HepG2 (cell line): ENCODE results near the gene YPEL3. TPM values are rescaled to one million over a fixed set of nuclear protein-coding genes. Genes with fewer than 3 reads are reported as not detected.

Source experiments
- ARID4A ChIP-seq: sonication (generic); formaldehyde crosslinking; IDR thresholded peaks from 2 replicates; pipeline ENCODE4 v1.5.0; 2020; ENCODE audit warnings: mild to moderate bottlenecking, missing genetic modification reagents, borderline replicate concordance
- CBX1 ChIP-seq: IDR thresholded peaks from one replicate; pipeline ENCODE4 v1.6.1; 2016; ENCODE audit warnings: antibody characterized with exemption, low read depth
- FOSL2 ChIP-seq: sonication (generic); formaldehyde crosslinking; IDR thresholded peaks from 2 replicates; pipeline ENCODE4 v1.4.0; 2020; ENCODE audit warnings: missing genetic modification reagents
- GFI1 ChIP-seq: sonication (generic); formaldehyde crosslinking; IDR thresholded peaks from 2 replicates; pipeline ENCODE4 v1.5.0; 2020; ENCODE audit warnings: missing genetic modification reagents, mild to moderate bottlenecking, borderline replicate concordance
- HMG20B ChIP-seq: conservative IDR thresholded peaks from 2 replicates; pipeline ENCODE4 v1.6.1; 2016; ENCODE audit warnings: missing genetic modification reagents, missing compliant biosample characterization
- KLF16 ChIP-seq, 2 experiments: sonication (generic) in 1 of 2; formaldehyde crosslinking in 1 of 2; IDR thresholded peaks; 2 replicates each; pipeline versions ENCODE4 v1.6.1 to v1.8.0; 2016 to 2023; ENCODE audit warnings: missing genetic modification reagents in 2 of 2, missing compliant biosample characterization in 1 of 2
- NFKB2 ChIP-seq: sonication (generic); formaldehyde crosslinking; IDR thresholded peaks from 2 replicates; pipeline ENCODE4 v1.4.0; 2020; ENCODE audit warnings: missing genetic modification reagents, borderline replicate concordance
- PAWR ChIP-seq: sonication (generic); formaldehyde crosslinking; IDR thresholded peaks from 2 replicates; pipeline ENCODE4 v1.4.0; 2020; ENCODE audit warnings: missing genetic modification reagents, mild to moderate bottlenecking, borderline replicate concordance
- PHF8 ChIP-seq: sonication (generic); formaldehyde crosslinking; IDR thresholded peaks from 2 replicates; pipeline ENCODE4 v1.5.0; 2020; ENCODE audit warnings: missing genetic modification reagents
- RAD51 ChIP-seq: fragments of 450-650 bp; IDR thresholded peaks from 2 replicates; pipeline ENCODE4 v1.6.1; 2016; ENCODE audit warnings: borderline replicate concordance
- RXRA ChIP-seq: sonication (generic); formaldehyde crosslinking; IDR thresholded peaks from 2 replicates; pipeline ENCODE4 v1.5.1; 2020; ENCODE audit warnings: missing genetic modification reagents
- SALL1 ChIP-seq: sonication (generic); formaldehyde crosslinking; IDR thresholded peaks from 2 replicates; pipeline ENCODE4 v1.8.0; 2022; ENCODE audit warnings: mild to moderate bottlenecking, missing genetic modification reagents
- SATB2 ChIP-seq: sonication (generic); formaldehyde crosslinking; IDR thresholded peaks from 2 replicates; pipeline ENCODE4 v1.5.0; 2020; ENCODE audit warnings: missing genetic modification reagents
- SSRP1 ChIP-seq: IDR thresholded peaks from 2 replicates; pipeline ENCODE4 v1.6.1; 2016; ENCODE audit warnings: control low read depth
- ZNF260 ChIP-seq: sonication (generic); formaldehyde crosslinking; IDR thresholded peaks from 2 replicates; pipeline ENCODE4 v1.4.0; 2020; ENCODE audit warnings: missing genetic modification reagents, low read depth, mild to moderate bottlenecking, borderline replicate concordance
- ZNF317 ChIP-seq: sonication (generic); formaldehyde crosslinking; IDR thresholded peaks from 2 replicates; pipeline ENCODE4 v1.5.0; 2020; ENCODE audit warnings: mild to moderate bottlenecking, missing genetic modification reagents
- ZNF614 ChIP-seq: IDR thresholded peaks from 2 replicates; pipeline ENCODE4 v1.6.1; 2018; ENCODE audit warnings: missing biosample characterization, missing genetic modification reagents, inconsistent platforms, borderline replicate concordance
- ZNF660 ChIP-seq: sonication (generic); formaldehyde crosslinking; IDR thresholded peaks from 2 replicates; pipeline ENCODE4 v1.5.1; 2020; ENCODE audit warnings: mild to moderate bottlenecking, low read depth, missing genetic modification reagents, borderline replicate concordance
- ZNF737 ChIP-seq: sonication (generic); formaldehyde crosslinking; IDR thresholded peaks from 2 replicates; pipeline ENCODE4 v1.5.0; 2020; ENCODE audit warnings: missing genetic modification reagents, mild to moderate bottlenecking, borderline replicate concordance
- ZNF879 ChIP-seq: sonication (generic); formaldehyde crosslinking; IDR thresholded peaks from 2 replicates; pipeline ENCODE4 v1.8.1; 2023; ENCODE audit warnings: missing genetic modification reagents
- ZSCAN20 ChIP-seq: sonication (generic); formaldehyde crosslinking; IDR thresholded peaks from 2 replicates; pipeline ENCODE4 v1.4.0; 2020; ENCODE audit warnings: missing genetic modification reagents, mild to moderate bottlenecking, borderline replicate concordance
- polyA plus RNA-seq, 8 experiments: library from polyadenylated mRNA; depleted of rRNA in 3 of 8; stranded (reverse) in 7 of 8; unstranded in 1 of 8; fragments of >200 nt; fragmentation: Illumina TruSeq in 4 of 8; extraction: Trizol in 4 of 8; gene quantifications; 2 replicates each; pipeline versions ENCODE4 v1.2.1 to v1.2.3, GENCODE V29; 2011 to 2016; ENCODE audit warnings: low read depth in 4 of 8, missing spikeins in 1 of 8, mixed read lengths in 1 of 8; ENCODE audit not compliant: insufficient read depth in 1 of 8
- total RNA-seq, 5 experiments: library from RNA; depleted of rRNA; stranded (reverse); fragments of >200 nt; fragmentation: Illumina TruSeq; extraction: Trizol; gene quantifications; 2 replicates each; pipeline ENCODE4 v1.2.3, GENCODE V29; 2016; ENCODE audit warnings: low read depth in 1 of 5
- TF ChIP-seq, protein P1 (sequence below): sonication (generic); formaldehyde crosslinking; IDR thresholded peaks from 2 replicates; pipeline ENCODE4 v1.5.0; 2020; ENCODE audit warnings: missing genetic modification reagents
- TF ChIP-seq, protein P2 (sequence below): IDR thresholded peaks from 2 replicates; pipeline ENCODE4 v1.6.1; 2016; ENCODE audit warnings: low read depth, borderline replicate concordance
- TF ChIP-seq, protein P3 (sequence below): sonication (generic); formaldehyde crosslinking; IDR thresholded peaks from 2 replicates; pipeline ENCODE4 v1.4.0; 2020; ENCODE audit warnings: mild to moderate bottlenecking, missing genetic modification reagents

Gene YPEL3
- total and polyA plus RNA-seq, 2 of the 13 experiments (the other 11 are each of a cell fraction or from before 2014, with no cell fraction given), result 5.4 to 47.0 TPM

DNA sequence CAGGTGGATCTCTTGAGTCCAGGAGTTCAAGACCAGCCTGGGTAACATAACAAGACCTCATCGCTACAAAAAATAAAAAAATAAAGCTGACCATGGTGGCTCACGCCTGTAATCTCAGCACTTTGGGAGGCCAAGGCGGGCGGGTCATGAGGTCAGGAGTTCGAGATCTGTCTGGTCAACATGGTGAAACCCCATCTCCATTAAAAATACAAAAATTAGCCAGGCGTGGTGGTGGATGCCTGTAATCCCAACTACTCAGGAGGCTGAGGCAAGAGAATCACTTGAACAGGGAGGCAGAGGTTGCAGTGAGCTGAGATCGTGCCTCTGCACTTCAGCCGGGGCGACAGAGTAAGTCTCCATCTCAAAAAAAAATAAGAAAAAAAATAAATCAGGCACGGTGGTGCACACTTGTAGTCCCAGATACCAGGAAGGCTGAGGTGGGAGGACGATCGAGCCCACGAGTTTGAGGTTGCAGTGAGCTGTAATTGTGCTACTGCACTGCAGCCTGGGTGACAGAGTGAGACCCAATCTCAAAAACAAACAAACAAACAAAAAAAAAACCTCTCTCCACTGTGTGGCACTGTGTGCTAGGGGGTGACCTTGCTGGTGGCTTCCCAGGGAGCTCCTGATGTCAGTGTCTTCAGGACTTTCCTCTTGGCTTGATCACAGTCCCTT, 46.8 kb upstream of the YPEL3 start (continued):
- TF ChIP-seq KLF16 (CRISPR knock-in tag; IDR thresholded peaks at IDR 0.05) (peak in 1 of 2 experiments; percentile 65; a peak in 1 of 4 replicates), PHF8 (CRISPR knock-in tag) (no peak), ZNF260 (no peak), CBX1 (no peak), SATB2 (CRISPR knock-in tag) (no peak), ZNF317 (CRISPR knock-in tag) (0 out of 2 replicates have a peak, but pooled peaks have one; percentile 27), PAWR (no peak), RAD51 (no peak), SSRP1 (CRISPR knock-in tag) (no peak), ARID4A (CRISPR knock-in tag) (no peak; the same call in 1 of the 2 replicates), NFKB2 (CRISPR knock-in tag) (no peak), ZNF879 (no peak), ZSCAN20 (no peak), RXRA (CRISPR knock-in tag) (no peak), FOSL2 (0 out of 2 replicates have a peak, but pooled peaks have one; percentile 18), GFI1 (CRISPR knock-in tag) (no peak), ZNF660 (CRISPR knock-in tag) (no peak), ZNF737 (CRISPR knock-in tag) (no peak), SALL1 (CRISPR knock-in tag) (peak; percentile 47; the same call in 1 of the 2 replicates), ZNF614 (CRISPR knock-in tag) (no peak), HMG20B (CRISPR knock-in tag) (no peak)
- TF ChIP-seq, protein P1, sequence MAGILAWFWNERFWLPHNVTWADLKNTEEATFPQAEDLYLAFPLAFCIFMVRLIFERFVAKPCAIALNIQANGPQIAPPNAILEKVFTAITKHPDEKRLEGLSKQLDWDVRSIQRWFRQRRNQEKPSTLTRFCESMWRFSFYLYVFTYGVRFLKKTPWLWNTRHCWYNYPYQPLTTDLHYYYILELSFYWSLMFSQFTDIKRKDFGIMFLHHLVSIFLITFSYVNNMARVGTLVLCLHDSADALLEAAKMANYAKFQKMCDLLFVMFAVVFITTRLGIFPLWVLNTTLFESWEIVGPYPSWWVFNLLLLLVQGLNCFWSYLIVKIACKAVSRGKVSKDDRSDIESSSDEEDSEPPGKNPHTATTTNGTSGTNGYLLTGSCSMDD (CRISPR knock-in tag), result no peak
- TF ChIP-seq, protein P2, sequence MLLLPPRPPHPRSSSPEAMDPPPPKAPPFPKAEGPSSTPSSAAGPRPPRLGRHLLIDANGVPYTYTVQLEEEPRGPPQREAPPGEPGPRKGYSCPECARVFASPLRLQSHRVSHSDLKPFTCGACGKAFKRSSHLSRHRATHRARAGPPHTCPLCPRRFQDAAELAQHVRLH (CRISPR knock-in tag), result peak; percentile 41; the same call in 1 of the 2 replicates
- TF ChIP-seq, protein P3, sequence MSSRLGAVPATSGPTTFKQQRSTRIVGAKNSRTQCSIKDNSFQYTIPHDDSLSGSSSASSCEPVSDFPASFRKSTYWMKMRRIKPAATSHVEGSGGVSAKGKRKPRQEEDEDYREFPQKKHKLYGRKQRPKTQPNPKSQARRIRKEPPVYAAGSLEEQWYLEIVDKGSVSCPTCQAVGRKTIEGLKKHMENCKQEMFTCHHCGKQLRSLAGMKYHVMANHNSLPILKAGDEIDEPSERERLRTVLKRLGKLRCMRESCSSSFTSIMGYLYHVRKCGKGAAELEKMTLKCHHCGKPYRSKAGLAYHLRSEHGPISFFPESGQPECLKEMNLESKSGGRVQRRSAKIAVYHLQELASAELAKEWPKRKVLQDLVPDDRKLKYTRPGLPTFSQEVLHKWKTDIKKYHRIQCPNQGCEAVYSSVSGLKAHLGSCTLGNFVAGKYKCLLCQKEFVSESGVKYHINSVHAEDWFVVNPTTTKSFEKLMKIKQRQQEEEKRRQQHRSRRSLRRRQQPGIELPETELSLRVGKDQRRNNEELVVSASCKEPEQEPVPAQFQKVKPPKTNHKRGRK (CRISPR knock-in tag), result no peak
